Thyroid gland (tissue), 4 donors: ENCODE data around the gene KCNJ11.

Experiments used
- POLR2A ChIP-seq, 2 donors: fragments of 450-650 bp; IDR thresholded peaks; one replicate each; pipeline ENCODE4 v1.6.1; 2017; ENCODE audit warnings: antibody characterized with exemption in 2 of 2, mild to moderate bottlenecking in 2 of 2, moderate library complexity in 1 of 2
- TF ChIP-seq, protein P1 (sequence below), 6 experiments: fragments of 200-600 bp in 3 of 6; fragments of 450-650 bp in 3 of 6; sonication (generic) in 3 of 6; IDR thresholded peaks; one replicate each; pipeline ENCODE4 v1.5.1; 2016 to 2019; ENCODE audit warnings: antibody characterized with exemption in 6 of 6, mild to moderate bottlenecking in 2 of 6, inconsistent platforms in 1 of 6, moderate library complexity in 1 of 6

DNA sequence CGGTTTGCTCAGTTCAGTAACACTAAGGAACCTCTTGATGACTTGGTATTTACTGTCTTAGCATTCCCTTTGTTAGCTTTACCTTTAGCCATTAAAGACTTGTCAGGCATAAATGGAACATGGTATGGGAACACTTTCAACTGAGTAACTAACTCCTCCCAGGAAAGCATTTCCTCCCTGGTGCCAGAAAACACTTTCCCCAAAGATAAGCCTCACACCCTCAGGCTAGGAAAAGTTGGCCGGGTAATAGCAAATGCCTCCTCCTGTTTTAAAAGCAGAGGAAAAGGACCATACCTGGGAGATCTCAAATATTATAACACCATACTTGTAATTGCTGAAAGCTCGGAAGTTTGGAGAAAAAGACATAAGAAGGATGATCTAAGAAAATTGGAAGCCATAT, 12.0 kb downstream of the KCNJ11 start:
- TF ChIP-seq, protein P1, sequence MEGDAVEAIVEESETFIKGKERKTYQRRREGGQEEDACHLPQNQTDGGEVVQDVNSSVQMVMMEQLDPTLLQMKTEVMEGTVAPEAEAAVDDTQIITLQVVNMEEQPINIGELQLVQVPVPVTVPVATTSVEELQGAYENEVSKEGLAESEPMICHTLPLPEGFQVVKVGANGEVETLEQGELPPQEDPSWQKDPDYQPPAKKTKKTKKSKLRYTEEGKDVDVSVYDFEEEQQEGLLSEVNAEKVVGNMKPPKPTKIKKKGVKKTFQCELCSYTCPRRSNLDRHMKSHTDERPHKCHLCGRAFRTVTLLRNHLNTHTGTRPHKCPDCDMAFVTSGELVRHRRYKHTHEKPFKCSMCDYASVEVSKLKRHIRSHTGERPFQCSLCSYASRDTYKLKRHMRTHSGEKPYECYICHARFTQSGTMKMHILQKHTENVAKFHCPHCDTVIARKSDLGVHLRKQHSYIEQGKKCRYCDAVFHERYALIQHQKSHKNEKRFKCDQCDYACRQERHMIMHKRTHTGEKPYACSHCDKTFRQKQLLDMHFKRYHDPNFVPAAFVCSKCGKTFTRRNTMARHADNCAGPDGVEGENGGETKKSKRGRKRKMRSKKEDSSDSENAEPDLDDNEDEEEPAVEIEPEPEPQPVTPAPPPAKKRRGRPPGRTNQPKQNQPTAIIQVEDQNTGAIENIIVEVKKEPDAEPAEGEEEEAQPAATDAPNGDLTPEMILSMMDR (IDR thresholded peaks at IDR 0.05) = no peak
- no peak for TF ChIP-seq POLR2A (IDR thresholded peaks at IDR 0.05)
